NCI-H146 treated with DMSO at 0.1 percent for 48 hours (cell line): ENCODE measurements around the gene KNSTRN.
A peak's percentile ranks its signal among the peaks of the same experiment; 100 is the strongest.

Experiments used
- DNase-seq: peaks from one replicate; lab custom pipeline; 2025; ENCODE audit not compliant: unreplicated experiment; lab: John Stamatoyannopoulos, UW

KNSTRN gene

GRCh38 chr15:40345225-40345866 lies 37.2 kb upstream of the KNSTRN start:
- DNase-seq = no peak

- DNase-seq = no peak
Observed at GRCh38 chr15:40345867-40346578, 36.5 kb upstream of the KNSTRN start.

GRCh38 chr15:40346579-40347558 lies 35.7 kb upstream of the KNSTRN start:
- DNase-seq = no peak

- DNase-seq = no peak
Observed at GRCh38 chr15:40347559-40348473, 34.7 kb upstream of the KNSTRN start.

- no peak for DNase-seq
Observed at GRCh38 chr15:40348474-40348870, 34.0 kb upstream of the KNSTRN start.

- no peak for DNase-seq
Observed at GRCh38 chr15:40349163-40349562, 33.4 kb upstream of the KNSTRN start.

- no peak for DNase-seq
Observed at GRCh38 chr15:40352281-40352901, 30.1 kb upstream of the KNSTRN start.

GRCh38 chr15:40353697-40354096 lies 28.8 kb upstream of the KNSTRN start:
- no peak for DNase-seq

GRCh38 chr15:40354408-40355171 lies 27.9 kb upstream of the KNSTRN start:
- DNase-seq = no peak

GRCh38 chr15:40355976-40356585 lies 26.4 kb upstream of the KNSTRN start:
- DNase-seq = no peak

GRCh38 chr15:40357246-40357645 lies 25.3 kb upstream of the KNSTRN start:
- DNase-seq = no peak

GRCh38 chr15:40357723-40358470 lies 24.6 kb upstream of the KNSTRN start, which contains the start of gene DISP2:
TSS of gene DISP2 (plus strand) at chr15:40358219. CDS start at chr15:40358322, 103 bp downstream.
- DNase-seq = peak; percentile 56

GRCh38 chr15:40358471-40359353 lies 23.8 kb upstream of the KNSTRN start:
- peak; percentile 31 for DNase-seq

- DNase-seq = no peak
Observed at GRCh38 chr15:40360015-40360414, 22.5 kb upstream of the KNSTRN start.

- DNase-seq = no peak
Observed at GRCh38 chr15:40361640-40362039, 20.9 kb upstream of the KNSTRN start.

- no peak for DNase-seq
Observed at GRCh38 chr15:40363611-40364010, 18.9 kb upstream of the KNSTRN start.

- no peak for DNase-seq
Observed at GRCh38 chr15:40364251-40364650, 18.3 kb upstream of the KNSTRN start.
